ENCODE results near the gene AHDC1. TPM values are rescaled to one million over a fixed set of nuclear protein-coding genes. Genes with fewer than 3 reads are reported as not detected.
"Not testable (repeated sequence)": the region's sequence is repeated elsewhere in the genome, so short reads cannot be mapped to it uniquely, and the experiment has no call there.

The AHDC1 gene
- polyA plus RNA-seq, 1 experiment = 3.0 TPM

DNA sequence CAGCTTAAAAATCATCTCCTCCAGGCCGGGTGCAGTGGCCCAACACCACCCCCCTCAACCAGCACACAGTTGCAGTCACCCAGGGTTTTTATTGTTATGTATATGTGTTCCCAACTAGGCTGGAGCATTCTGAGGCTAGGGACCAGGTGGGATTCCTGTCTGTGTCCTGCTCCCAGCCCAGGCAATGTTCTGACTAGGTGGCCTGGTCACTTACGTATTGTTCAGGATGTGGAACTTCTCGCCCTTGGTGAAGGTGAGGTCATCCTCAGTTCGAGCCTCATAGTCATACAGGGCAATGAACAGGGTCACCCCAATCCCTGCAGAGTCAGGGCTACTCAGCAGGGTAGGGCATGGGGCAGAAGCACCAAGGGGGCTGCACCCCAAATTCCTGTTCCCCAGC, 18.9 kb upstream of the AHDC1 start:
- DNase-seq (ENCODE audit: low read depth, low spot score) = no peak

DNA sequence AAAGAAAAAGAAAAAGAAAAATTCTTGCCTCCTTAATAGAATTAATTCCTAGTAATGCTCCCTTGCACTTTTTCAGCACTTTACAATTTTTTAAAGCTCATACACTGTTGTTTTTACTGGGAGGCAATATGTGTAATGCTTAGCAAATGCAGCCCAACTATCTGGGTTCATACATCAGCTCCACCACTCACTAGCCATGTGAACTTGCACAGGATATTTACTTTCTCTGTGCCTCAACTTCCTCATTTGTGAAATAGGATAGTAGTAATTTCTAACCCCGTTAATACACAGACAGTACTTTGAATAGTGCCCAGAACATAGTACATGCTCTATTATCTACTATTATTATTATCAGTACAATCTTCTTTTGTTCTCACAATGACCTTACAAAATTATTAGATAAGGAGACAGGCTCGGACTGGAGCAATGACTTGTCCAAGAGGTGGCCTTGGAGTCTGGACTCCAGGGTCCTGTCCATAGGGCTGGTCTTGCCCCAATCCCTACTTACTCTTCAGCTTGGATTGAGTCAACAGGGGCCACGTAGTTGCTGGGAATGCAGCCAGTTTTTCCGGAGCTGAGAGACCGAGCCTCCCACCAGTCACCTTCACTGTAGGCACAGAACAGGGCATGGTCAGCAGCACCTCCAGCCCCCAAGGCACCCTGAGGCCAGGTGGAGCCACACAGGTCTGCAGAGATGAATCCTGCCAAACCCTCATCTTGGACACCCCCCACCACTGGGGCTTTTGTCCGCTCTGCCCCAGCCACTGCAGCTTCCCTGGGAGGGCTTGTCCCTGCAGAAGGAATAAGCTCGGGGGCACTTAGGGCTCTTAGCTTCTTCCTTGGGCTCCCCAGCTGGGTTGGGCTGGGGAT, 17.3 kb upstream of the AHDC1 start:
- DNase-seq (ENCODE audit: low read depth, low spot score) = no peak
- TF ChIP-seq, protein P1, sequence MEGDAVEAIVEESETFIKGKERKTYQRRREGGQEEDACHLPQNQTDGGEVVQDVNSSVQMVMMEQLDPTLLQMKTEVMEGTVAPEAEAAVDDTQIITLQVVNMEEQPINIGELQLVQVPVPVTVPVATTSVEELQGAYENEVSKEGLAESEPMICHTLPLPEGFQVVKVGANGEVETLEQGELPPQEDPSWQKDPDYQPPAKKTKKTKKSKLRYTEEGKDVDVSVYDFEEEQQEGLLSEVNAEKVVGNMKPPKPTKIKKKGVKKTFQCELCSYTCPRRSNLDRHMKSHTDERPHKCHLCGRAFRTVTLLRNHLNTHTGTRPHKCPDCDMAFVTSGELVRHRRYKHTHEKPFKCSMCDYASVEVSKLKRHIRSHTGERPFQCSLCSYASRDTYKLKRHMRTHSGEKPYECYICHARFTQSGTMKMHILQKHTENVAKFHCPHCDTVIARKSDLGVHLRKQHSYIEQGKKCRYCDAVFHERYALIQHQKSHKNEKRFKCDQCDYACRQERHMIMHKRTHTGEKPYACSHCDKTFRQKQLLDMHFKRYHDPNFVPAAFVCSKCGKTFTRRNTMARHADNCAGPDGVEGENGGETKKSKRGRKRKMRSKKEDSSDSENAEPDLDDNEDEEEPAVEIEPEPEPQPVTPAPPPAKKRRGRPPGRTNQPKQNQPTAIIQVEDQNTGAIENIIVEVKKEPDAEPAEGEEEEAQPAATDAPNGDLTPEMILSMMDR (IDR thresholded peaks at IDR 0.05; ENCODE audit: low read depth, low read length) = no peak
- peaks cover 19% of the 10 kb centered on the region for H3K27me3 ChIP-seq (ENCODE audit: control insufficient read depth, insufficient read depth, low read length)
- ChIA-PET CTCF (interaction anchor here (0.6 to 2.8 kb wide), 9 partner anchors 13 to 578 kb away, joined by 3 to 8 read pairs (median 6); no protein-coding TSS in a partner anchor), POLR2A (interaction anchor here (0.7 kb wide), 2 partner anchors 9 to 105 kb away, joined by 3 to 10 read pairs; no protein-coding TSS in a partner anchor)
- H3K27ac ChIP-seq (ENCODE audit: low read depth, low read length) = no peak overlapping the region
- no peaks in the 10 kb centered on the region for H3K9me3 ChIP-seq (ENCODE audit: control insufficient read depth, insufficient read depth, low read length)
- no peak overlapping the region for H3K4me3 ChIP-seq (ENCODE audit: low read depth, low read length)

More for the DNA sequence above, 18.9 kb upstream of the AHDC1 start:
- TF ChIP-seq, protein P1 (IDR thresholded peaks at IDR 0.05; ENCODE audit: low read depth, low read length) = no peak
- Histone ChIP-seq H3K4me3 (ENCODE audit: low read depth, low read length) (no peak overlapping the region), H3K27ac (ENCODE audit: low read depth, low read length) (no peak overlapping the region), H3K27me3 (ENCODE audit: control insufficient read depth, insufficient read depth, low read length) (peaks cover 17% of the 10 kb centered on the region), H3K9me3 (ENCODE audit: control insufficient read depth, insufficient read depth, low read length) (no peaks in the 10 kb centered on the region)
- CTCF ChIA-PET = interaction anchor here (1.0 kb wide), 1 partner anchor 16 kb away, joined by 4 read pairs; no protein-coding TSS in a partner anchor
- POLR2A ChIA-PET = interaction anchor here (0.5 to 0.7 kb wide), 2 partner anchors 19 to 151 kb away, joined by 6 to 7 read pairs; partner anchors contain the start of gene AHDC1

GRCh38 chr1:27619782-27620438, 16.0 kb upstream of the AHDC1 start:
- DNase-seq (ENCODE audit: low read depth, low spot score); POLR2A ChIA-PET; H3K9me3 ChIP-seq (ENCODE audit: control insufficient read depth, insufficient read depth, low read length); H3K27ac ChIP-seq (ENCODE audit: low read depth, low read length); H3K4me3 ChIP-seq (ENCODE audit: low read depth, low read length): not testable (repeated sequence)
- CTCF ChIA-PET = interaction anchor here (1.2 to 2.8 kb wide), 3 partner anchors 11 to 63 kb away, joined by 3 to 8 read pairs (median 7); no protein-coding TSS in a partner anchor
- H3K27me3 ChIP-seq (ENCODE audit: control insufficient read depth, insufficient read depth, low read length) = peaks cover 17% of the 10 kb centered on the region

- TF ChIP-seq, protein P1 (IDR thresholded peaks at IDR 0.05; ENCODE audit: low read depth, low read length) = no peak
- Histone ChIP-seq H3K27me3 (ENCODE audit: control insufficient read depth, insufficient read depth, low read length) (peaks cover 17% of the 10 kb centered on the region), H3K27ac (ENCODE audit: low read depth, low read length) (no peak overlapping the region), H3K9me3 (ENCODE audit: control insufficient read depth, insufficient read depth, low read length) (peaks cover 2% of the 10 kb centered on the region; the same call in 1 of the 2 replicates), H3K4me3 (ENCODE audit: low read depth, low read length) (no peak overlapping the region)
- POLR2A ChIA-PET = no interaction called here
- no peak for DNase-seq (ENCODE audit: low read depth, low spot score)
- CTCF ChIA-PET = interaction anchor here (0.8 to 2.8 kb wide), 3 partner anchors 31 to 62 kb away, joined by 3 to 8 read pairs (median 5); no protein-coding TSS in a partner anchor
These were observed 14.6 kb upstream of the AHDC1 start for GRCh38 chr1:27618341-27619082.

- TF ChIP-seq, protein P1 (IDR thresholded peaks at IDR 0.05; ENCODE audit: low read depth, low read length) = no peak
- no peak overlapping the region for H3K27ac ChIP-seq (ENCODE audit: low read depth, low read length)
- ChIA-PET CTCF (interaction anchor here (1.2 kb wide), 1 partner anchor 52 kb away, joined by 3 read pairs; no protein-coding TSS in a partner anchor), POLR2A (no interaction called here)
- H3K27me3 ChIP-seq (ENCODE audit: control insufficient read depth, insufficient read depth, low read length) = peaks cover 17% of the 10 kb centered on the region
- H3K4me3 ChIP-seq (ENCODE audit: low read depth, low read length) = no peak overlapping the region
- no peak for DNase-seq (ENCODE audit: low read depth, low spot score)
- peaks cover 2% of the 10 kb centered on the region; the same call in 1 of the 2 replicates for H3K9me3 ChIP-seq (ENCODE audit: control insufficient read depth, insufficient read depth, low read length)
These were observed 13.5 kb upstream of the AHDC1 start for GRCh38 chr1:27617420-27617819.
